ENCODE data around the gene CRYBG3. TPM values are rescaled to one million over a fixed set of nuclear protein-coding genes. Genes with fewer than 3 reads are reported as not detected.
A peak's percentile ranks its signal among the peaks of the same experiment; 100 is the strongest.

The CRYBG3 gene
- total and polyA plus RNA-seq, 4 donors: 1.1 to 9.5 (median 2.5) TPM

DNA sequence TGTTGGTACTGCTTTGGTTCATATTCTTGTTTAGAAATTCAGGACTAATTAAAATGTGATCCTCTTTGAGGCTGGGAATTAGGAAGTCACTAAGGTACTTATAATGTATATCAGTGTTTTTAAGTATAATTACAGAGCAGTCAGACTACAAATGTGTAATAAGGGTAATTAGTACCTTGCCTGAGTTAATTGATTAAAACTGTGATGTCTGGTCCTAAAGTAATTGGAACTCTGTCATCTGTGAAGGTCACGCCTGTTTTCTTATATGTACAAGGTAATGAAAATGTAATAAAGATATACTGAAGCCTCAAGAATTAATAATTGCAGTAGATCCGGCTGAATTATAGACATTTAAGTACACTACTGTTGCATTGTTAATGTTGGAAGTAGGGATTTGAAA lies 117.6 kb downstream of the CRYBG3 start:
- H3K27ac ChIP-seq (ENCODE audit: low read depth in 1 of 2, low read length in 2 of 2): no peak overlapping the region
- H3K4me3 ChIP-seq (ENCODE audit: low read depth in 1 of 3, low read length in 3 of 3): no peak overlapping the region
- TF ChIP-seq GABPA (IDR thresholded peaks at IDR 0.05 in 1 of 2, conservative IDR thresholded peaks at IDR 0.05 in 1 of 2): no peak
- no peak for TF ChIP-seq TAF1 (conservative IDR thresholded peaks at IDR 0.05)
- TF ChIP-seq, protein P1, sequence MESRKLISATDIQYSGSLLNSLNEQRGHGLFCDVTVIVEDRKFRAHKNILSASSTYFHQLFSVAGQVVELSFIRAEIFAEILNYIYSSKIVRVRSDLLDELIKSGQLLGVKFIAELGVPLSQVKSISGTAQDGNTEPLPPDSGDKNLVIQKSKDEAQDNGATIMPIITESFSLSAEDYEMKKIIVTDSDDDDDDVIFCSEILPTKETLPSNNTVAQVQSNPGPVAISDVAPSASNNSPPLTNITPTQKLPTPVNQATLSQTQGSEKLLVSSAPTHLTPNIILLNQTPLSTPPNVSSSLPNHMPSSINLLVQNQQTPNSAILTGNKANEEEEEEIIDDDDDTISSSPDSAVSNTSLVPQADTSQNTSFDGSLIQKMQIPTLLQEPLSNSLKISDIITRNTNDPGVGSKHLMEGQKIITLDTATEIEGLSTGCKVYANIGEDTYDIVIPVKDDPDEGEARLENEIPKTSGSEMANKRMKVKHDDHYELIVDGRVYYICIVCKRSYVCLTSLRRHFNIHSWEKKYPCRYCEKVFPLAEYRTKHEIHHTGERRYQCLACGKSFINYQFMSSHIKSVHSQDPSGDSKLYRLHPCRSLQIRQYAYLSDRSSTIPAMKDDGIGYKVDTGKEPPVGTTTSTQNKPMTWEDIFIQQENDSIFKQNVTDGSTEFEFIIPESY (IDR thresholded peaks at IDR 0.05): no peak
- TF ChIP-seq EGR1 (IDR thresholded peaks at IDR 0.05; ENCODE audit: low read depth in 2 of 2): no peak
- TF ChIP-seq, protein P2, sequence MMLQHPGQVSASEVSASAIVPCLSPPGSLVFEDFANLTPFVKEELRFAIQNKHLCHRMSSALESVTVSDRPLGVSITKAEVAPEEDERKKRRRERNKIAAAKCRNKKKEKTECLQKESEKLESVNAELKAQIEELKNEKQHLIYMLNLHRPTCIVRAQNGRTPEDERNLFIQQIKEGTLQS (IDR thresholded peaks at IDR 0.05): no peak
- no peak for TF ChIP-seq HNF4G (IDR thresholded peaks at IDR 0.05)
- TF ChIP-seq, protein P3, sequence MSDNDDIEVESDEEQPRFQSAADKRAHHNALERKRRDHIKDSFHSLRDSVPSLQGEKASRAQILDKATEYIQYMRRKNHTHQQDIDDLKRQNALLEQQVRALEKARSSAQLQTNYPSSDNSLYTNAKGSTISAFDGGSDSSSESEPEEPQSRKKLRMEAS (IDR thresholded peaks at IDR 0.05): no peak
- no peak for TF ChIP-seq NR2F2 (IDR thresholded peaks at IDR 0.05)
- no peak for TF ChIP-seq FOXA2 (IDR thresholded peaks at IDR 0.05)
- TF ChIP-seq, protein P4, sequence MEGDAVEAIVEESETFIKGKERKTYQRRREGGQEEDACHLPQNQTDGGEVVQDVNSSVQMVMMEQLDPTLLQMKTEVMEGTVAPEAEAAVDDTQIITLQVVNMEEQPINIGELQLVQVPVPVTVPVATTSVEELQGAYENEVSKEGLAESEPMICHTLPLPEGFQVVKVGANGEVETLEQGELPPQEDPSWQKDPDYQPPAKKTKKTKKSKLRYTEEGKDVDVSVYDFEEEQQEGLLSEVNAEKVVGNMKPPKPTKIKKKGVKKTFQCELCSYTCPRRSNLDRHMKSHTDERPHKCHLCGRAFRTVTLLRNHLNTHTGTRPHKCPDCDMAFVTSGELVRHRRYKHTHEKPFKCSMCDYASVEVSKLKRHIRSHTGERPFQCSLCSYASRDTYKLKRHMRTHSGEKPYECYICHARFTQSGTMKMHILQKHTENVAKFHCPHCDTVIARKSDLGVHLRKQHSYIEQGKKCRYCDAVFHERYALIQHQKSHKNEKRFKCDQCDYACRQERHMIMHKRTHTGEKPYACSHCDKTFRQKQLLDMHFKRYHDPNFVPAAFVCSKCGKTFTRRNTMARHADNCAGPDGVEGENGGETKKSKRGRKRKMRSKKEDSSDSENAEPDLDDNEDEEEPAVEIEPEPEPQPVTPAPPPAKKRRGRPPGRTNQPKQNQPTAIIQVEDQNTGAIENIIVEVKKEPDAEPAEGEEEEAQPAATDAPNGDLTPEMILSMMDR (IDR thresholded peaks at IDR 0.05; ENCODE audit: low read depth, low read length, missing input control): no peak
- TF ChIP-seq FOXA1 (IDR thresholded peaks at IDR 0.05): no peak
- no peak for TF ChIP-seq RXRA (IDR thresholded peaks at IDR 0.05)
- no peak for TF ChIP-seq RAD21 (IDR thresholded peaks at IDR 0.05)
- no peak for TF ChIP-seq JUND (IDR thresholded peaks at IDR 0.05)
- no peaks in the 10 kb centered on the region for H3K27me3 ChIP-seq (ENCODE audit: control insufficient read depth in 4 of 4, insufficient read depth in 4 of 4, low read length in 3 of 4)
- no peak overlapping the region for H3K9ac ChIP-seq (ENCODE audit: low read depth in 1 of 2, low read length in 2 of 2)
- H3K4me1 ChIP-seq (ENCODE audit: control insufficient read depth in 4 of 4, insufficient read depth in 4 of 4, low read length in 3 of 4): no peaks in the 10 kb centered on the region
- DNase-seq (ENCODE audit: low spot score): no peak
- WGBS: 97% methylated on average over 2 of the region's 2 CpGs
- no peaks in the 10 kb centered on the region for H3K9me3 ChIP-seq (ENCODE audit: control insufficient read depth in 4 of 4, low read length in 3 of 4)
- peaks cover 0 to 27% (median 9%) of the 10 kb centered on the region in 4 donors for H3K36me3 ChIP-seq (ENCODE audit: control insufficient read depth in 4 of 4, insufficient read depth in 3 of 4, low read depth in 1 of 4, low read length in 3 of 4)

DNA sequence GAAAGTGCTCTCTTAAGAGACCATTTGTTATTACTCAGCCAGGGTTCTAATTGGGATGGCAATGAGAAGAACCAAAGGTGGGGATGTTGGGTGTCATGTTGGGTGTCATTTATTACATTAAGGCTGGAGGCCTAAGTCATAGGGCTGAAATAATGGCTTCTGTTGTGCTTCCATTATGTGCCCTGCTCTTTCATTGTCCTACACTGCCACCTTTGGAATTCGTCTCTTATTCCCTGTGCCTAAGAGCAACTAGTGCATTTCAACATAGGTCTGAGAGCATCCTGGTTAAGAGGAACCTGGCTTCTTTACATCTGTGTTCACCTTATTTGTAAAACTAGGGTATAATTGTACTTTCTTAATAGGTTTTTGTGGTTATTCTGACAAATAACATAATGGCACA lies 118.2 kb downstream of the CRYBG3 start:
- no peak overlapping the region for H3K4me3 ChIP-seq (ENCODE audit: low read depth in 1 of 3, low read length in 3 of 3)
- H3K36me3 ChIP-seq (ENCODE audit: control insufficient read depth in 4 of 4, insufficient read depth in 3 of 4, low read depth in 1 of 4, low read length in 3 of 4): peaks cover 0 to 30% (median 10%) of the 10 kb centered on the region in 4 donors
- DNase-seq (ENCODE audit: low spot score): no peak
- no peak overlapping the region for H3K9ac ChIP-seq (ENCODE audit: low read depth in 1 of 2, low read length in 2 of 2)
- 76% methylated on average over 1 of the region's 1 CpG for WGBS
- H3K27ac ChIP-seq (ENCODE audit: low read depth in 1 of 2, low read length in 2 of 2): no peak overlapping the region
- H3K9me3 ChIP-seq (ENCODE audit: control insufficient read depth in 4 of 4, low read length in 3 of 4): no peaks in the 10 kb centered on the region
- no peaks in the 10 kb centered on the region for H3K4me1 ChIP-seq (ENCODE audit: control insufficient read depth in 4 of 4, insufficient read depth in 4 of 4, low read length in 3 of 4)
- TF ChIP-seq RAD21 (IDR thresholded peaks at IDR 0.05) (peak; percentile 54 to 64), SP1 (IDR thresholded peaks at IDR 0.05) (no peak)
- H3K27me3 ChIP-seq (ENCODE audit: control insufficient read depth in 4 of 4, insufficient read depth in 4 of 4, low read length in 3 of 4): no peaks in the 10 kb centered on the region
